Transverse colon (tissue), 4 donors: ENCODE measurements around the gene STK17A. TPM values are rescaled to one million over a fixed set of nuclear protein-coding genes. Genes with fewer than 3 reads are reported as not detected.
"Not testable (repeated sequence)": the region's sequence is repeated elsewhere in the genome, so short reads cannot be mapped to it uniquely, and the experiment has no call there.

ENCODE experiments used
- DNase-seq: peaks from one replicate; pipeline ENCODE4 v3.0.0-alpha.2; 2019
- H3K27ac ChIP-seq, 4 donors: fragments of 200-600 bp; sonication (generic); 2 replicates each; pipeline ENCODE4 v1.5.1; 2016 to 2018; ENCODE audit warnings: inconsistent platforms in 4 of 4
- H3K27me3 ChIP-seq: fragments of 200-600 bp; sonication (generic); 2 replicates; pipeline ENCODE4 v1.5.1; 2017; ENCODE audit warnings: inconsistent platforms
- H3K36me3 ChIP-seq, 4 donors: fragments of 200-600 bp; sonication (generic); 2 replicates each; pipeline ENCODE4 v1.5.1; 2017 to 2019; ENCODE audit warnings: inconsistent platforms in 4 of 4
- H3K4me1 ChIP-seq, 4 donors: fragments of 200-600 bp; sonication (generic); 2 replicates each; pipeline ENCODE4 v1.5.1; 2017 to 2020; ENCODE audit warnings: inconsistent platforms in 4 of 4
- H3K4me3 ChIP-seq, 4 donors: fragments of 200-600 bp; sonication (generic); 1 replicate in 1 of 4; 2 replicates in 3 of 4; pipeline versions ENCODE4 v1.5.1 to v1.6.1; 2017 to 2019; ENCODE audit warnings: inconsistent platforms in 4 of 4
- H3K9me3 ChIP-seq, 2 donors: fragments of 200-600 bp; sonication (generic); 2 replicates each; pipeline ENCODE4 v1.5.1; 2017 to 2019; ENCODE audit warnings: inconsistent platforms in 2 of 2
- EP300 ChIP-seq: sonication (generic); formaldehyde crosslinking; IDR thresholded peaks from one replicate; pipeline ENCODE4 v1.6.1; 2017; ENCODE audit warnings: antibody characterized with exemption, low read depth
- POLR2A ChIP-seq: fragments of 450-650 bp; IDR thresholded peaks from one replicate; pipeline ENCODE4 v1.6.1; 2016; ENCODE audit warnings: antibody characterized with exemption, mild to moderate bottlenecking, moderate library complexity
- POLR2AphosphoS5 ChIP-seq, 3 donors: sonication (generic); formaldehyde crosslinking; IDR thresholded peaks; one replicate each; pipeline ENCODE4 v1.6.1; 2016; ENCODE audit warnings: antibody characterized with exemption in 3 of 3
- WGBS, 2 donors: methylation state at CpG; one replicate each; pipeline ENCODE4 v1.1.5; 2018; ENCODE audit warnings: low coverage in 1 of 2; 5-methylcytosine and 5-hydroxymethylcytosine counted together
- in situ Hi-C, 4 donors: fragments of 200-750 bp; cut with MboI; loops; one replicate each; pipeline versions ENCODE4 v1.15.0 to v1.15.1; 2017; ENCODE audit warnings: low sequenced_read_pairs in 3 of 4, low pct_ligation_motif_present in 1 of 4, low pct_unique_long_range_greater_than_20kb in 1 of 4
- intact Hi-C: fragments of 100-400 bp; cut with DNase I; formaldehyde crosslinking; loops from one replicate; pipeline ENCODE4 v1.15.1; 2023; ENCODE audit warnings: low total_unique reads
- total RNA-seq, 4 donors: library from RNA; depleted of rRNA; stranded (reverse); fragments of >200 nt; gene quantifications; one replicate each; pipeline ENCODE4 v1.1.0, GENCODE V29; 2016
- TF ChIP-seq, protein P1 (sequence below), 5 experiments: fragments of 200-600 bp in 3 of 5; fragments of 450-650 bp in 2 of 5; sonication (generic) in 3 of 5; IDR thresholded peaks; 1 replicate in 2 of 5; 2 replicates in 3 of 5; pipeline ENCODE4 v1.5.1; 2016 to 2017; ENCODE audit warnings: antibody characterized with exemption in 5 of 5, inconsistent platforms in 3 of 5, mild to moderate bottlenecking in 2 of 5, moderate library complexity in 1 of 5

Gene STK17A
- total RNA-seq, 4 donors from 2014 or later: 6.0 to 35.7 (median 26.4) TPM

DNA sequence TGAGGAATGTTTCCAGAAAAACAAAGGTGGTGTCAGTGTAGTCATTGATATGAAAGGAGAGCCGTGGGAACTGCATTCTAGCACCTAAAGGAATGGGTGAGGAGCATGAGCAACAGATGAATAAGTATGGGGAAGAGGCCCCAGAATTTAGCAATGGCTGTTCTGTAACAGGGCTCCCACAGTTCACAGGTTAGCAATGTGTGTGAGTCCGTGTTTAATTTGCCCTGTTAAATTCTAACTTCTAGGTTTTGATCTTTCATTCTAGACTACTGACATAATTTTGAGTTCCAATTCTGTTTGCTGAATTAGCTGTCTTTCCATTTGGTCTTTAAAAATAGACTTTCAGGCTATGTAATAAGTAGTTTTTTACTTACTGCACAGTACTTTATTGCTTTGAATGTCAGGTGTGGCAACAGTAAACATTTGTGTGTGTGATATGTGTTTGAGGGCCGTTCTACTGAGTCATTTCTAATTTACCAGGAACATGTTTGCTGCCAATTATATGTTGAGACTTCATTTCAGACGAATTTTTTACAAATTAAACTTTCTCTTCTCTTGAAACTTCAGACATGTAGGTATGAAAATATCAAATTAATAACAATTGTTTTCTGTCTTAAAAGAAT lies 8.8 kb downstream of the STK17A start:
- no peak for TF ChIP-seq POLR2A
- TF ChIP-seq, protein P1, sequence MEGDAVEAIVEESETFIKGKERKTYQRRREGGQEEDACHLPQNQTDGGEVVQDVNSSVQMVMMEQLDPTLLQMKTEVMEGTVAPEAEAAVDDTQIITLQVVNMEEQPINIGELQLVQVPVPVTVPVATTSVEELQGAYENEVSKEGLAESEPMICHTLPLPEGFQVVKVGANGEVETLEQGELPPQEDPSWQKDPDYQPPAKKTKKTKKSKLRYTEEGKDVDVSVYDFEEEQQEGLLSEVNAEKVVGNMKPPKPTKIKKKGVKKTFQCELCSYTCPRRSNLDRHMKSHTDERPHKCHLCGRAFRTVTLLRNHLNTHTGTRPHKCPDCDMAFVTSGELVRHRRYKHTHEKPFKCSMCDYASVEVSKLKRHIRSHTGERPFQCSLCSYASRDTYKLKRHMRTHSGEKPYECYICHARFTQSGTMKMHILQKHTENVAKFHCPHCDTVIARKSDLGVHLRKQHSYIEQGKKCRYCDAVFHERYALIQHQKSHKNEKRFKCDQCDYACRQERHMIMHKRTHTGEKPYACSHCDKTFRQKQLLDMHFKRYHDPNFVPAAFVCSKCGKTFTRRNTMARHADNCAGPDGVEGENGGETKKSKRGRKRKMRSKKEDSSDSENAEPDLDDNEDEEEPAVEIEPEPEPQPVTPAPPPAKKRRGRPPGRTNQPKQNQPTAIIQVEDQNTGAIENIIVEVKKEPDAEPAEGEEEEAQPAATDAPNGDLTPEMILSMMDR (IDR thresholded peaks at IDR 0.05): no peak
- peak in 1 of 3 donors; percentile 15 for TF ChIP-seq POLR2AphosphoS5 (IDR thresholded peaks at IDR 0.05)
- no peak for TF ChIP-seq EP300
- in situ Hi-C loops: loop anchor here in 2 of 4 donors (25.0 kb wide), 1 partner anchor 246 kb away; no protein-coding TSS in a partner anchor
- no peaks in the 10 kb centered on the region for H3K9me3 ChIP-seq
- no peak overlapping the region for H3K4me3 ChIP-seq
- H3K27ac ChIP-seq: peak overlapping the region; percentile 49 to 74 (median 64)
- peaks cover 7 to 68% (median 44%) of the 10 kb centered on the region in 4 donors for H3K4me1 ChIP-seq
- peaks cover 0 to 7% (median 3%) of the 10 kb centered on the region in 4 donors for H3K36me3 ChIP-seq
- H3K27me3 ChIP-seq: no peaks in the 10 kb centered on the region
- intact Hi-C loops: no loop called here
- 28 to 30% methylated on average over 4 of the region's 4 CpGs for WGBS, 2 donors
- DNase-seq: no peak

DNA sequence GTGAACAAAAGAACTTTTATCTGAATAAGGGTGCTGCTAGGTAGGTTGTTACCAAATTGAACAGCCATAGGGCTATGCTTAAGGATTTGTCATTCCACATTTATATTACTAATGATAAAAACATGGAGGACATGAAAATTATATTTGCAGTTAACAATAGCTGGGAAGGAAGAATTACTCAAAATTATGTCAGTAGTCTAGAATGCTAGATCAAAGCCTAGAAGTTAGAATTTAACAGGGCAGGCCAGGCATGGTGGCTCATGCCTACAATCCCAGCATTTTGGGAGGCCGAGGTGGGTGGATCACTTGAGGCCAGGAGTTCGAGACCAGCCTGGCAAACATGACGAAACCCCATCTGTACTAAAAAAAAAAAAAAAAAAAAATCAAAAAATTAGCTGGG lies 9.4 kb downstream of the STK17A start:
- in situ Hi-C loops (loop anchor here in 2 of 4 donors (25.0 kb wide), 1 partner anchor 245 kb away; no protein-coding TSS in a partner anchor), intact Hi-C loops (no loop called here)
- H3K27ac ChIP-seq: peak overlapping the region; percentile 42 to 74 (median 56)
- no peak for DNase-seq
- TF ChIP-seq POLR2A (no peak), POLR2AphosphoS5 (IDR thresholded peaks at IDR 0.05) (no peak), EP300 (no peak)
- TF ChIP-seq, protein P1 (IDR thresholded peaks at IDR 0.05): no peak
- peaks cover 0 to 12% (median 4%) of the 10 kb centered on the region in 4 donors for H3K36me3 ChIP-seq
- peaks cover 7 to 66% (median 41%) of the 10 kb centered on the region in 4 donors for H3K4me1 ChIP-seq
- WGBS, 2 donors: 82 to 86% methylated on average over 1 to 3 of the region's 3 CpGs
- no peaks in the 10 kb centered on the region for H3K27me3 ChIP-seq
- no peaks in the 10 kb centered on the region for H3K9me3 ChIP-seq
- H3K4me3 ChIP-seq: no peak overlapping the region

DNA sequence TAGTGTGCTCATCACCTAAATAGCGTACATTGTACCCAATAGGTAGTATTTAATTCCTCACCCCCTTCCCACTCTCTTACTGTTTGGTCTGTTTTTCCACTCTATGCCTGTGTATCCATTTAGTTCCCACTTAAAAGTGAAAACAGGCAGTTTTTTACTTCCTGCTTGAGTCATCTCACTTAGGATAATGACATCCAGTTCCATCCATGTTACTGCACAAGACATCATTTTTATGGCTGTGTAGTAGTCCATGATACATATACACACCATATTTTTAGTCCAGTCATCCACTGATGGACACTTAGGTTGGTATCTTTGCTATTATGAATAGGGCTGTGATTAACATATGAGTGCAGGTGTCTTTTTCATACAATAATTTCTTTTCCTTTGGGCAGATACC lies 10.1 kb downstream of the STK17A start:
- Histone ChIP-seq H3K27me3 (no peaks in the 10 kb centered on the region), H3K4me3 (no peak overlapping the region), H3K27ac (peak overlapping the region in 1 of 4 donors; percentile 18), H3K36me3 (peaks cover 0 to 19% (median 7%) of the 10 kb centered on the region in 4 donors), H3K9me3 (no peaks in the 10 kb centered on the region), H3K4me1 (peaks cover 7 to 59% (median 38%) of the 10 kb centered on the region in 4 donors)
- TF ChIP-seq POLR2A (no peak), POLR2AphosphoS5 (IDR thresholded peaks at IDR 0.05) (no peak), EP300 (no peak)
- TF ChIP-seq, protein P1 (IDR thresholded peaks at IDR 0.05): no peak
- WGBS, 2 donors: 100% methylated on average over 1 of the region's 1 CpG
- in situ Hi-C loops (loop anchor here in 2 of 4 donors (25.0 kb wide), 1 partner anchor 244 kb away; no protein-coding TSS in a partner anchor), intact Hi-C loops (no loop called here)
- DNase-seq: no peak

DNA sequence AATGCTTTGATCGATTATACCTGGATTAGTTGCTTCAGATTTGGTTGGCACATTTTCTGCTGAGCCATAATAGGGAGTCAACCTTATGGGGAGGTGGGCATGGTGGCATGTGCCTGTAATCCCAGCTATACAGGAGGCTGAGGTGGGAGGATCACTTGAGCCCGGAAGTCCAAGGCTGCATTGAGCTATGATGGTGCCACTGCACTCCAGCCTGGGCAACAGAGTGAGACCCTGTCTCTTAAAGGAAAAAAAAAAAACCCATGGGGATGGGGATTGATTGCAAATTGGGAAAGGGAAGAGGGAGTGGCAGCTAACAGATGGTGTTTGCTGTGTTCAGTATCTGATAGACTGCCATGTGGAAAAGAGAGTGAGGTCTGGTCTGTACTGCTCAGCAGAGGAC lies 11.1 kb downstream of the STK17A start:
- intact Hi-C loops (no loop called here), in situ Hi-C loops (loop anchor here in 2 of 4 donors (25.0 kb wide), 1 partner anchor 243 kb away; no protein-coding TSS in a partner anchor)
- H3K27ac ChIP-seq: no peak overlapping the region

DNA sequence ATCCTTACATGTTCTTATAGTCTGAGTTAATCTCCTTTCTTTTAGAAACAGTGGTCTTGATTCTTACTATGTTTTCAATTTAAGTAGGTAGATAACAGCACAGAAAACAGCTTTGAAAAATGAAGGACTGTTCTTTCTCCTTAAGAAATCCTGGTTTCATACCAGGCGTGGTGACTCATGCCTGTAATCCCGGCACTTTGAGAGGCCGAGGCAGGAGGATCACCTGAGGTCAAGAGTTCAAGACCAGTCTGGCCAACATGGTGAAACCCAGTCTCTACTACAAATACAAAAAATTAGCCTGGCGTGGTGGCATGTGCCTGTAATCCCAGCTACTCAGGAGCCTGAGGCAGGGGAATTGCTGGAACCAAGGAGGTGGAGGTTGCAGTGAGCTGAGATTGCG lies 13.5 kb downstream of the STK17A start:
- intact Hi-C loops, H3K4me3 ChIP-seq, DNase-seq, H3K27ac ChIP-seq, H3K27me3 ChIP-seq, H3K9me3 ChIP-seq: not testable (repeated sequence)
- in situ Hi-C loops: loop anchor here in 3 of 4 donors (5.0 to 25.0 kb wide), 2 partner anchors 36 to 241 kb away; no protein-coding TSS in a partner anchor
- WGBS, 2 donors: 76 to 83% methylated on average over 5 of the region's 5 CpGs
- H3K36me3 ChIP-seq: peaks cover 0 to 20% (median 8%) of the 10 kb centered on the region in 4 donors
- H3K4me1 ChIP-seq: peaks cover 0 to 25% (median 5%) of the 10 kb centered on the region in 4 donors

More for the DNA sequence above, 11.1 kb downstream of the STK17A start:
- Histone ChIP-seq H3K9me3 (no peaks in the 10 kb centered on the region), H3K27me3 (no peaks in the 10 kb centered on the region), H3K36me3 (peaks cover 0 to 20% (median 8%) of the 10 kb centered on the region in 4 donors), H3K4me3 (no peak overlapping the region), H3K4me1 (peaks cover 7 to 49% (median 28%) of the 10 kb centered on the region in 4 donors)
- TF ChIP-seq EP300 (no peak), POLR2A (no peak), POLR2AphosphoS5 (IDR thresholded peaks at IDR 0.05) (no peak)
- TF ChIP-seq, protein P1 (IDR thresholded peaks at IDR 0.05): no peak
- WGBS, 2 donors: 83% methylated on average over 2 of the region's 2 CpGs; no CpG with 5 or more reads in 1 of the 2 donors
- DNase-seq: no peak
